NCI-H524 (cell line): ENCODE results near the gene MYH13.
"Not testable (repeated sequence)": the region's sequence is repeated elsewhere in the genome, so short reads cannot be mapped to it uniquely, and the experiment has no call there.

Source experiments
- DNase-seq, 2 experiments: peaks; one replicate each; lab custom pipeline; 2025; lab: John Stamatoyannopoulos, UW

Gene MYH13

DNA sequence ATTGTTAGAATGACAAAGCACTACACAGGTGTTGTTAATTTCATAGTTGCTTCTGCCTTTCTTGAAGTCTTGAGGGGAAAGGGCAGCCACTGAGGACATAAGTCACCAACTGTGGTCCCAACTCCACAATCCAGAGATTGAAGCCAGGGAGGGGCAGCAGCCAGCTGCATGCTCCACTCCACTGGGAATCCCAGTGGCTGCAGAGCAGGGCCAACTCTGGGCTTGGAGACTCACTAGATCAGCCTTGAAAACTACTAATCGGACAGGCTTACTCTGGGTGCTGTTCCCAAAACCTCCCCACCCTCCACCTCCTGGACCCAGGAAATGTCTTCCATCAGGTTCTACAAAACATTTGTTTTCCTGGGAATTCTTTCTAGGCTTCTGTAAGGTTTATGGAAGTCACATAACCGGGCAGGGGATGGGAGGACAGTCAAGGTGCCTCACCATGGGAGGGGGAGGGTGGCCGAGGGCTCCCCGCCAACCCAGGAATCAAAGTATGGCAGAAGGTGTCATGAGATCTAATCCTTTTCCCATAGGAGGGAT lies 68.0 kb downstream of the MYH13 start:
- DNase-seq = no peak

DNA sequence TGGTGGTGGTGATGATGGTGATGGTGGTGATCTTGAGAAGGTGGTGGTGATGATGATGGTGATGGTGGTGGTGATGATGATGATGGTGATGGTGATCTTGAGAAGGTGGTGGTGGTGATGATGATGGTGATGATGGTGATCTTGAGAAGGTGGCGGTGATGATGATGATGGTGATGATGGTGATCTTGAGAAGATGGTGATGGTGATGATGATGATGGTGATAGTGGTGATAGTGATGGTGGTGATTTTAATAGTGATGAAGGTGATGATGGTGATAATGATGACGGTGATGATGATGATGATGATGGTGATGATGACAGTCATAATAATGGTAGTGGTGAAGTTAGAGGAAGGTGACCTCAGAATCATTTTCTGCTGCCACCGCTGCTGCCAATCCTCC lies 75.1 kb downstream of the MYH13 start:
- DNase-seq = no peak

DNA sequence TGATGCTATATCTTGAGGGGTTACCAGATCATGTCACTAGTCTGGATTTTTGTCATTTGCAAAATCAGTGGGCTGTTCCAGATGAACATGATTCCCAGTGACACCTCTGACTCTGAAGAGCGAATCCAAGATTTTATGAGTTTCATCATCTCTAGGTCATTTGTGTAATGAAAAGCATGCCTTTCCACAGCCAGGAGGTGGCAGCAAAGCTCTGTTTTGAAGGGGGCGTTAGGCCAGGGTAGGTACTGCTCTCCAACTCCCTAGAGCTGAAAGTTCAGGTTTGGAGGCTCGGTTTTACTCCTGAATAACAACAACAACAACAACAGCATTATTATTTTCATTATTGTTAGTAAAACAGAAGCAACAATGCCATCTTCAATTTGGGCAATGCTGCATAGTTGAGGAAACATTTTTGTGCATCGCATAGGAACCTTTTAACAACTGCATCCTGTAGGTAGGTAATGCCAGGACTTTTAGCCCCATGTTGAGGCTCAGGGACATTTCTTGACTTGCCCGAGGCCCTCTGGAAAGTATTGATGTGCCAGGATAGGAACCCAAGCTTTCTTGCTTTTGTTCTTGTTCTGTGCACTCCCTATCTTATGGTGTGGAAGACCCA lies 77.0 kb downstream of the MYH13 start:
- DNase-seq = peak; percentile 62 to 64

- DNase-seq = no peak
Observed at GRCh38 chr17:10294180-10294579, 78.6 kb downstream of the MYH13 start.

GRCh38 chr17:10292057-10292937 lies 80.5 kb downstream of the MYH13 start:
- no peak for DNase-seq

- DNase-seq = not testable (repeated sequence)
Observed at GRCh38 chr17:10291576-10291975, 81.2 kb downstream of the MYH13 start.

GRCh38 chr17:10290041-10290440 lies 82.8 kb downstream of the MYH13 start:
- DNase-seq = no peak

DNA sequence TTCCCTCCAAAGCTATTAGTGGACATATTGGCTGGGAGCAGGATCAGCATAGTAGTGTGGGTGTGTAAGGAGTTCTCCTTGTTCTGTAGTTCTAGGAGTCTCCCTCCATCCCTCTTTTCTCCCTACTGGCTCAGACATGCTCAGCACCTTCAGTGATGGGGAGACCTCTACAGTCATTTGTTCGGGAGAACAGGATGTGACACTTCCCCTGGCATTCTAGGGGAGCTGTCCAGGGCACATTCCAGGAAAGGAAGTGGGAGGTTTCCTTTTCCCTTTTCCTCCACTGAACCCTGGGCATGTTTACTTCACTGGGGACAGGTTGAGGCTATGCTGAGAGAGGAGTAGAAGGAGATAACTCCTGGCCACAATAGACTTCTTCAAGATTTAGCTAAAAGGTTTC lies 86.5 kb downstream of the MYH13 start:
- DNase-seq = no peak

GRCh38 chr17:10285896-10286295 lies 86.9 kb downstream of the MYH13 start:
- DNase-seq = no peak

DNA sequence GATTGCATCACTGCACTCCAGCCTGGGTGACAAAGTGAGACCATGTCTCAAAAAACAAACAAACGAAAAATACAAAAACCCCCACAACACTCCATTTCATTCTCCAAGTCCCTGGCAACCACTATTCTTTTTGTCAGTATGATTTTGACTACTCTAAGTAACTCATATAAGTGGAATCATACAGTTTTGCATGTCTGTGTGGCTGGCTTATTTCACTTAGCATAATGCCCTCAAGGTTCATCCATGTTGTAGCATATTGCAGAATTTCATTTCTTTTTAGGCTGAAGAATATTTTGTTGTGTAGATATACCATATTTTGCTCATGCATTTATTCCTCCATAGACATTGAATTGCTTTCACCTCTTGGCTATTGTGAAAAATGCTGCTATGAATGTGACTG lies 92.7 kb downstream of the MYH13 start:
- no peak for DNase-seq

GRCh38 chr17:10278218-10278617 lies 94.6 kb downstream of the MYH13 start:
- no peak for DNase-seq

- no peak for DNase-seq
Observed at GRCh38 chr17:10276436-10276835, 96.4 kb downstream of the MYH13 start.

- DNase-seq = no peak
Observed at GRCh38 chr17:10275418-10275817, 97.4 kb downstream of the MYH13 start.

DNA sequence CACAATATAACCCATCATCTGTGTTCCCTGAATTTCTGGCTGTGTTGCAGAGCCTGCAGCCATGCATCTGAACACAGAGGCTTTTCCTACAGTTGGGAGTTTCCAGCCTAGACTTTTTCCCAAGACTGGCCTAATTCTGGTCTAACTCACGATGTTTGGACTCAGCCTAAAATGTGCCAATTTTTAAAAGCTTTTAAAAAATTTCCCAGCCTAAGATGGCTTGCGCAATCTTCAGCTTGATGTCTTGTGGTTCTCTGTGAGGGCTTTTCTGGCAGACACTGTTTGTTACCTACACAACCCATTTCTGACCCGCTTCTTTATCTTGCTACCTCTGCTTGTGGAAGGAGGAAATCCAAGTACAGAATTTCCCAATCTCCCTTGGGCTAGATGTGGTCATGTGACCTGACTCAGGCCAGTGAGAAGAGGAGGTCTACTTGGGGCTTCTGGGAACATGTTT lies 101.7 kb downstream of the MYH13 start:
- DNase-seq = no peak

DNA sequence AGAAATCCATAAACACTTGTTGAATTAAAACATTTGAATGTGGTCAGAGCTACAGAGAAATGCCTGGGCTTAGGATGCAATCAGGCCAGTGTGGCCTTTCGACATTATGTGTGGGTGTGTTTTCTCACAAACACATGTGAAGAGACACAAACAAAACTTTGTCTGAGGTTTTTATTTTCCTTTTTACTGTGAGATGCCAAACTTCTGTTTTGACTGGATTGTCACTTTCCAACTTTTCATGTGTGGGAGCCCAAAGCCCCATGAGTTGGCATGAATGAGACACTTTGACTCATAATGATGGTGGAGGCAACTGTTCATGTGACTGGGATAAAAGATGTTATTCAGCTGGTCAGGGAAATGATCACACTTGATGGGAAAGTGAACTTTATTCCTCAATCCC lies 102.5 kb downstream of the MYH13 start:
- no peak for DNase-seq

DNA sequence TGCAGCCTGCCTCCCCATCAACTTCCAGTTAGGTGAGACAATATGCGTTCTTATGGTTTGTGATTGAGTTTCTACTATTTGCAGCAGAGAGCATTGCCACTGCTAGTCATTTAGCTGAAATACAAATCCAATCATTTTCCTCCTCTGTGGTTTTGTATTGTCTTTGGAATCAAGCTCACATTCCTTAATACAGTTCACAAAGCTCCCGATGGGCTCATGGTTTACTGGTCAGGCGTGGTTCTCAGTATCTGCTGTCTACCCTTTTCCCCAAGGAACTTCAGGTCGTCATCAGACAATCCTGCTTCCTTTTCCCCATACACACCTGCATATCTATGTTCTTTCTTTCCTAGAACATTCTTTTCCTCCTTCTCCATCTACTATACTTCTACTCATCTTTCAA lies 104.8 kb downstream of the MYH13 start:
- no peak for DNase-seq

DNA sequence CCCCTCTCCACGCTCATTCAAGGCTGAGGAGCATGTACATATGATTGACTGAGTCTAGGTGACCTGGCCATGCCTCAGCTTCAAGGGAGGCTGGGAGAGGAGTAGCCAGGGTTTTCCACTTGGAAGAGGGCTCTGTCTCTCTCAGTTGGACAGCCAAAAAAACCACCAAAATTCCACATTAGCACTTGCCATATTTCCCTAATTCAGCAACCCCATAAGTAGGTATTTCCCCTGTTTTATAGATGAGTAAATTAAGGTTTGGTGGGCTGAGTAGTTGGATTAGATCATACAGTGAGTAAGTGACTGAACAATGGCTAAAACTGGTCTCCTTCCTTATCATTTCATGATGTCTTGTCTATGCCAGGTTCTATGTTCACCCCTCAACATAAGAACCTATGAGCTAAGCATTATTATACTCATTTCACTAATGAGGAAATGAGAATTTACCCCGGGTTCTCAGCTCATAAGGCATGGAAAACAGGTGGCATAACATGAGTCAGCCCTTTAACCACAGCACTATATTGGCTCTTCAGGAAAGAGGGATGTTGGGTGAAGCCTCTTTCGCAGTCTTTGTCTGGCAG lies 106.4 kb downstream of the MYH13 start:
- DNase-seq = no peak

DNA sequence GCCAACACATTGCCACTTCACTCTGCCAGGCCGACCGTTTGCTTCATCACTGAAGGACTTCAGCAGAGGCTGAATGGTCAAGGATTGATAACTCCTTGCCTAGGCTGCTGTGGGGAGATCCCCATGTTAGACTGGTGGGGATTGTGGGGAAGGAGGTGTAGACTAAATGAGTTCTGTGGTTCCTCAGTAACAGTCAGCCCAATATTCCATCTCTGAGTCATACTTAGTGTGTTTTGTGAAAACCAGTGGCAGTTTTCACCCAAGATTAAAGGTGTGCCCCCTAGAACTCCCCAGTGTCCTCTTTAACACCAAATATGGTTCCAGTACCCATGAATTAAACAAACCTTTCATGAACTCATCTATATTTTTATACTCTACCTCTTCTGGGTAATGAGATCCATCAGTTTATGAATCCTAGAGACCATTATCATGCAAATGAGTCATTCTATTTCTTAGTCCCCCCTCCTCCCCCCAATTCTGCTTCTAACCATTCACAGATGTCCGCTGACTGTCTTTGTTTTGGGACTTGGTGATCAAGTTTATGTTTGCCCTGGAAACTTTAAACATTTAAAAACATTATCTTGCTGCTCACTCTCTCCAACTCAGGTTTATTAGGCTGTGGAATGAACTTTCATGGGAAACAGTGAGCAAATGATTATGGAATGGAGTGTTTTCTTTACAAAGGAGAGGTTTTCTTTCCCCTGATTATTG lies 107.6 kb downstream of the MYH13 start:
- DNase-seq = no peak

DNA sequence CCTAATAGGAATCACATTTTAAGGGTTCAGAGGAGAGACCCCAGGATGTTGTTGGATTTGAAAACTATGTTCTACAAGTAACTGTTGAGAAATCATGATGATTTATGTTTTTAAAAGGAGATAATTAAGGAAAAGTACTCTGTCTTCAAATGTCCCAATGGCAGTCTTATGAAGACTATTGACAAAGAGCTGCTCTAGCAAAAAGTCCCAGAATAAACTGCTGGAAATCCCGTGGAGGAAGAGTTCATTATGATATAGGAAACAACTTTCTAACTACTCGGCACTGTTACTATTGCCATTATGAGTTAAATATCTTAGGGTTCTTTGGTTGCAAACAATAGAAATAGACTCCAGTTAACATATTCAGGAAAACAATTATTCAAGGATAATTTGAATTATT lies 108.8 kb downstream of the MYH13 start:
- DNase-seq = no peak

GRCh38 chr17:10262451-10262850 lies 110.4 kb downstream of the MYH13 start:
- DNase-seq = no peak

GRCh38 chr17:10261098-10261497 lies 111.7 kb downstream of the MYH13 start:
- DNase-seq = no peak
